GM03348 (cell line): ENCODE results near the gene CFAP58.

Experiments used
- DNase-seq: peaks from one replicate; pipeline ENCODE4 v3.0.0; 2012; ENCODE audit warnings: low spot score

The CFAP58 gene

GRCh38 chr10:104321725-104322415 is 31.8 kb upstream of the CFAP58 start:
- no peak for DNase-seq

- DNase-seq, result no peak
Measured at GRCh38 chr10:104322416-104322782, 31.2 kb upstream of the CFAP58 start.

DNA sequence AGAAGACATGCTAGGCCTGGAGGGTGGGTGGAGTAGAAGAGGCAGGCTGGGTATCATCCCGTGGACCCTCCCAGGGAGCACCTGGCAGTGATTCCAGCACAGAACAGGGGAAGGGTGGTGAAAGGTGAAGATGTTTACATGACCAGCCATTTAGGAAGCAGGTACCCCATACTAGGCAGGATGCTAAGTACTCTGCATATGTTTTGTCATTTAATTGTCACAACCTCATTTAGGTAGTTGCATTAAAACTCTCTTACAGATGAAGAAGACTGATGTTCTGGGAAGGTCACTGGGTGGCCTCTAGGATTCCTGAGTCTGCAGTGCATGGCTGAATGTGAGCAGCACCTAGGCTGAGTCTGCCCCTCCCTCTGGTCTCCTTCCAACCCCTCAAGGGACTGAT is 30.5 kb upstream of the CFAP58 start:
- no peak for DNase-seq

- DNase-seq, result no peak
Measured at GRCh38 chr10:104323760-104324201, 29.9 kb upstream of the CFAP58 start.

DNA sequence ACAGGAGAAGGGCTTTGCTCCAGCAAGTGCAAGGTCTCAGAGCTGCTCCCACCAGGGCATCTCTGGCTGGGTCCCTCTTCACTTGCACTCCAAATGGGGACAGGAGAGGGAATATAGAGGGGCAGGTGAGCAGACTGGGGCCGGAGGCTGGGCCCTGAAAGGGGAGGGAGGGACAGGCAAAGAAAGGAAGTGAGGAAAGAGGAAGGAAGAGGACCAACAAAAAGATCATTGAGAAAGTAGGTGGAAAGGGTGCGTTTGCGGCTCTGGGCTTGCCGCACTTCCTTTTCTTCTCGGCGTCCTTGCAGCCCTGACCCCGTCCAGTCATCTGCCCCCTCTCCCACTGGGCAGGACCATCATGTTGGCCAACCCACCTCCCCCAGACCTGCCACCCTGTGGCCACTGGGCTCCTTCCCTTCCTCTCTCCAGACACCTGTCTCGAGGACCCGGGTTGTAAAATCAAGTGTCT is 29.4 kb upstream of the CFAP58 start:
- no peak for DNase-seq

- no peak for DNase-seq
Measured at GRCh38 chr10:104324931-104325330, 28.7 kb upstream of the CFAP58 start.

DNA sequence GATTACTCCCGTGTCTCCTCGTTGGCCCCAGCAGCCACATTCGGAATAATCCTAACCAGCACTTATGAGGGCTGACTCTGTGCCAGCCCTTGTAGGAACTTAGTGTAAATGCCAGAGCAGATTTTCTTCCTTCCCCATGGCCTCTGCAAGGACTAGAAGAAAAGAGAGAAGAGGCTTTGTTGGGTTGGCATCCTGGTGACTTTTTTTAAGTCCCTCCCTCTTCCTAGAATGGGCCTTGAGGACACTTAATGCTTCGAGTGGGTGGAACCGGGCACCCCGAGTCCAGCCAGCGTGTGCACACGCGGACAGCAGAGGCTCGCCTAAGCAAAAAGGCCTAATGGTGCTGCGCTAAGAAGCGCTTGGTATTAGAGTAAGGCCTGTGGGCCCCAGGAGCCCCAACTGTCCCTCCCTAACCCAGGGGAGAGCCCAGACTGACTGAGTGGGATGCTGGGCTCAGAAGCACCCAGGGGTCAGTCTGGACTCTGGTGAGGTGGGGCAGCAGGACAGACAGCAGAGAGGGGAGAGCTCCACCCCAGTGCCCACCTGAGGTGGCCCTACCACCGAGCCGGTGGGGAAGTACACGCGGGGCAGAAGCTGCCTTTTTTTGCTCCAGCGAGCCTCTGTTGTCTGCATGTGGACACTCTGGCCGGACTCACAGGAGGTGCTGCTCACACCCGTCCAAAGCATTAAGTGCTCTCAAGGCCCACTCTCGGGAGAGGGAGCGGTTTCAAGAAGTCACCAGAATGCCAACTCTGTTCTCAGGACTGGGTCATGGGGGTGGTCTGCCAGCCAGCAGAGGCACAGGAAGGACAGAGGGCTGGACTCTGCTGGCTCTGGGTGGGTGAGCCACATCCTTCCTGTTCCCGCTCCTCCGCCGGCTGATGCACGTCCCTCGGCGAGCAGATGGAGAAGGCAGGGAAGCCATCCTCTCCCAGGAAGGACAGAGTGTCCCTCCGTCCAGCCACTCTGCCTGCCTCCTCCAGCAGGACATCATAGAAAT is 27.9 kb upstream of the CFAP58 start:
- DNase-seq, result no peak

- DNase-seq, result no peak
Measured at GRCh38 chr10:104326991-104327610, 26.5 kb upstream of the CFAP58 start.

GRCh38 chr10:104327745-104328645 is 25.6 kb upstream of the CFAP58 start:
- peak; percentile 77 for DNase-seq

DNA sequence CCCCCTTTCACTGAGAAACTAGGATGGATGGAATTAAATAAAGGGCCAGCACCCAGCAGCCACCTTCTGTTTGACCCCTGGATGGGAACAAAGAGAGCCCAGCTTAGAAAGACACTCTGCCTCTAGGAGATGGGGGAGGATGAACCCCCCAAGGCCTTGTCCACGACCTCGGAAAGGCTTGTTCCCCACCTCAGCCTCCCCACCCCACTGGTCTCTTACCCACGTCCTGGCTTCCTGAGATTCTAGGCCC is 25.1 kb upstream of the CFAP58 start:
- no peak for DNase-seq

GRCh38 chr10:104328896-104329710 is 24.5 kb upstream of the CFAP58 start:
- peak; percentile 86 for DNase-seq

GRCh38 chr10:104329735-104330134 is 23.9 kb upstream of the CFAP58 start:
- DNase-seq, result peak; percentile 62

DNA sequence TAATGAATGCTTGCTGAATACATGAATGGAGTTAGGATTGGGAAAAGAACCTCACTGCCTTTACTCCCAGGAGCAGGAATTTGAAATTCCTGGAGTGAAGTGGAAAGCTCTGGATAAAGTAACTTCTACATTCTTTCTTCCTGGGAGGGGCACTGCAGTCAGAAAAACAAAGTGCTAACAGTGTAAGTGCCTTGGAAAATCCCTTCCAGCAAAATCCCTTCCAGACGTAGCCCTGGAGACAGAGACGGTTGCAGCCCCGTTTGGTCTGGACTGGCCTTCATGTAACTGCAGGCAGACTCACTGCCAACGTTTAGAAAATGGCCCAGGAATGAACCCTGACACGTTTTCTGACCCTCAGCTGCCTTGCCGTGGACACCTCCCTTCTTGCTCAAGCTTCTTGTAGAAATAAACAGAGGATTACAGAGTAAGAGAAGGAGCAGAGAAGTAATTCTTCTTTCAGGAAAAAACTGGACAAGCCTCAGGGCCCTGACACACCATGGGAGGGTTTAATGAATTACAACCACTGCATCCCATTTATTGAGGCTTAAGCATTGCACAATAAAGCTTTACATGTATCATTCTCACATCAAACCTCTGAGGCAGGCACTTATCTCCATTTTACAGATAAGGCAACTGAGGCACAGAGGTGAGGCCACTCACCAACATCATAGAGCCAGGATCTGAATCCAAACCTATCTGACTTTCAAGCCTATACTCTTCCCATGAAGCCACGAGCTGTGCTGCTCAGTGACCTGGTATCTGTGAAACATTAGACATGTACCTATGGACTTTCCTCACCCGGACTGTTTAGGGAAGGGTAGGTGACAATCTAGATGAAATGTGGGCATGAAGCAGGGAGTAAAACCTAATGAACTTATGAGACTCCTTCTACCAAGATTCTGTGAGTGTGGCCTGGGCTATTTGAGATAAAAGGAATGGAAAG is 23.2 kb upstream of the CFAP58 start:
- peak; percentile 66 for DNase-seq

GRCh38 chr10:104331208-104331838 is 22.3 kb upstream of the CFAP58 start:
- no peak for DNase-seq

- DNase-seq, result no peak
Measured at GRCh38 chr10:104332243-104333031, 21.2 kb upstream of the CFAP58 start.

DNA sequence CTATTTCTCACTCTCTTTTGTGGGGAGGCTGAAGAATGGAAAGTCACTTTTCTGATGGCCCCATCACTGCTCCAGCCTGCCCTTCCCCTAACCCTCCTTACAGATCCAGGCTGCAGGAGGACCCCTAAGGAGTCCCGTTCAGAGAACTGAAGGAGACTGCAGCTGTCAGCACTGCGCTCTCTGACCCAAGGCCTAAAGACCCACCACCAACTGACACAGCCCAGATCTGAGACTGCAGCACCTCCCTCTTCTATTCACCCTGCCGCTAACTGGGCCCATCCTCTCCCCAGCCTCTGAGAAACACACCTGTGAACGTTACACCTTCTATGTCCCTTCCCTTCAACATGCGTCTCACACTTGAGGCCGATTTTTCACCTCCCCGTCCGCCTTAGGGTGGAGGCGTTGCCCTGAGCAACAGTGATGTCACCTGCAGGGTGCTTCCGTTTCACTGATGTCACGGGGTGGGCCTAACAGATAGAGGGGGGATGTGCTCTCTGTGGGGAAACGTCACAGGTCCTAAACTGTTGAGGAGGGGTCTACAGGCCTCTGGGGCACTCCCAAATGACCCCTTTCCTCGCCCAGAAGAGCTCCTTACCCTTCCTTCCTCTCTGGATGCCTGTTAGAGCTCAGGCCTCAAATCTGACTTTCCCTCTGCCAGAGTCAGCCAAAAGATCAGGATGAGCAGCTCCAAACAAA is 20.5 kb upstream of the CFAP58 start:
- no peak for DNase-seq

DNA sequence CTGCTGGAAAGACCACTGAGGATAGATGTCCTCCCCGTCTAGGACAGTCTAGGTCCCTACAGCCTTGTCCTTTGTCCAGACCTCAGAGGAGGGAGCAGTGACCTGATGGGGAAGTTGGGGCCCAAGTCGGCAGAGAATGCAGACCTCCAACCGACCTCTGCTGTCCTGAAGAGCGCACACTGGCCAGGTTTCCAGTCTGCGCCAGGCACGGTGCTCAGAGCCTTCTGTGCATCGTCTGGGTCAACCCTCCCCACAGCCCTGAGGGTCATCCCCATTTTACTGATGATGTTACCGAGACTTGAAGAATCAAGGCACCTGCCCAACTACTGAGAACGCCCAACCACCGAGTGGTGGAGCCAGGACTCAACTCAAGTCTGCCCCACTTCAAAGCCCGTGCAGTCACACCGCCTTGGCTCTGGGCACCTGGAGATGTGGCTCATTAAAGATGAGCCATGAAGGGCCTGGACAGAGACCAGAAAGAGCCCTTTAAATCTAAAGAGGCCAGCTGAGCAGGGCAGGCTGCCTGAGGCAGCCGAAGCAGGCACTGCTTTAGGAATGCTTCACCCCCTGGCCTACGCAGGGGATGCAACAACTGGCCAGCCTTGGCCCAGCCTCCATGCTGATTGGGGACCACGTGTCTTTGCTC is 19.8 kb upstream of the CFAP58 start:
- DNase-seq, result no peak
